Measurements from ENCODE around the gene UHRF2. TPM values are rescaled to one million over a fixed set of nuclear protein-coding genes. Genes with fewer than 3 reads are reported as not detected.

The UHRF2 gene
- total RNA-seq, 1 donor from 2014 or later = 59.4 TPM

DNA sequence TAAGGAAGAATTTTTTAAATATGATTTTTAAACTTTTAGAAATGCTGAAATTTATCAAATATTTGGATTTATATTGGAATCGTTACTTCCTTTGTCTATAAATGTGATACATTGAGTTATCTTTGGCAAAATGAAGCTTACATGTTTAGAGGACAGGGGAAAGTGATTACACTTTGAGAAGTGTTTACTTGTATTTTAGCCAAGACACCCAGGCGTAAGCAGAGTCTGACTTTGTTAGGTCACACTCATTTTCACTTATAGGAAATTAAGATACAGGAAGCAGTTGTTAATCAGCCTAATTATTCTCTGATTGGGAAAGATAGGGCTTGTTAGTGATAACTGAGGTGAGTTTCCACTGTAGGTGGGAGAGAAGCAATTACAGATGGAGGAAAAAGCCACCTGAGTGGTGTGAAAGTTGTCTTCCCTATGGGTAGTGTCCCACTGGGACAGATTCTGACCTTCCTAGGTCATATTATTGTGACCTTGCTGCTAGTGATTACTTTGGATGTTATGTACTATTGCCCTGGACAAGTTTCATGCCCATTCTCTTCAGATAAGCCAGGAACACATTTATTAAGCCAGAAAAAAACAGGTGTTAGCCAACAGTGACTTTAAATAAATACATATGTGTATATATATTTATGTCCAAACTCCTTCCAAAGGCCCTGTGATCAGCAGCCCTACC is 88.7 kb downstream of the UHRF2 start:
- Mint-ChIP-seq H3K4me3 (no peak overlapping the region), H3K27ac (ENCODE audit: unreplicated experiment) (no peak overlapping the region), H3K27me3 (ENCODE audit: low read depth) (no peaks in the 10 kb centered on the region), H3K9me3 (no peaks in the 10 kb centered on the region), H3K4me1 (no peaks in the 10 kb centered on the region), H3K36me3 (ENCODE audit: low read depth) (peaks cover 15% of the 10 kb centered on the region)
- no peak for DNase-seq (ENCODE audit: low read depth, low spot score)
- TF ChIP-seq, protein P1, sequence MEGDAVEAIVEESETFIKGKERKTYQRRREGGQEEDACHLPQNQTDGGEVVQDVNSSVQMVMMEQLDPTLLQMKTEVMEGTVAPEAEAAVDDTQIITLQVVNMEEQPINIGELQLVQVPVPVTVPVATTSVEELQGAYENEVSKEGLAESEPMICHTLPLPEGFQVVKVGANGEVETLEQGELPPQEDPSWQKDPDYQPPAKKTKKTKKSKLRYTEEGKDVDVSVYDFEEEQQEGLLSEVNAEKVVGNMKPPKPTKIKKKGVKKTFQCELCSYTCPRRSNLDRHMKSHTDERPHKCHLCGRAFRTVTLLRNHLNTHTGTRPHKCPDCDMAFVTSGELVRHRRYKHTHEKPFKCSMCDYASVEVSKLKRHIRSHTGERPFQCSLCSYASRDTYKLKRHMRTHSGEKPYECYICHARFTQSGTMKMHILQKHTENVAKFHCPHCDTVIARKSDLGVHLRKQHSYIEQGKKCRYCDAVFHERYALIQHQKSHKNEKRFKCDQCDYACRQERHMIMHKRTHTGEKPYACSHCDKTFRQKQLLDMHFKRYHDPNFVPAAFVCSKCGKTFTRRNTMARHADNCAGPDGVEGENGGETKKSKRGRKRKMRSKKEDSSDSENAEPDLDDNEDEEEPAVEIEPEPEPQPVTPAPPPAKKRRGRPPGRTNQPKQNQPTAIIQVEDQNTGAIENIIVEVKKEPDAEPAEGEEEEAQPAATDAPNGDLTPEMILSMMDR (conservative IDR thresholded peaks at IDR 0.05) = no peak

DNA sequence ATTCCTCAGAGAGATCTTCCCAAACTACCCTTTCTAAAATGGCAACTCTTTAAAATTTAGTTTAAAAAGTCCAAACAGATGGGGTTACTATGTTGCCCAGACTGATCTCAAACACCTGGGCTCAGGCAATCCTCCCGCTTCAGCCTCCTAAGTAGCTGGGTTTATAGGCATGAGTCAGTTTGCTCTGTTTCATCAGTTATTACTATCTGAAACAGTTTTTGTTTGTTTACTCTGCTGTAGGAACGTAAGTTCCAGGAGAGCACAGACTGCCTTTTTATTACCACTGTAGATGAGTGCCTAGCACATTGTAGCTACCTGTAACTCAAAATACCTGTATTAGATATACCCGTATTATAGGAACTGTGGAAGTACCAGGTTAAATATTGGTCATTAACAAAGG is 89.4 kb downstream of the UHRF2 start:
- peaks cover 16% of the 10 kb centered on the region for H3K36me3 Mint-ChIP-seq (ENCODE audit: low read depth)
- H3K27me3 Mint-ChIP-seq (ENCODE audit: low read depth) = no peaks in the 10 kb centered on the region
- no peak overlapping the region for H3K27ac Mint-ChIP-seq (ENCODE audit: unreplicated experiment)
- TF ChIP-seq, protein P1 (conservative IDR thresholded peaks at IDR 0.05) = no peak
- H3K9me3 Mint-ChIP-seq = no peaks in the 10 kb centered on the region
- H3K4me1 Mint-ChIP-seq = no peaks in the 10 kb centered on the region
- no peak for DNase-seq (ENCODE audit: low read depth, low spot score)
- no peak overlapping the region for H3K4me3 Mint-ChIP-seq

DNA sequence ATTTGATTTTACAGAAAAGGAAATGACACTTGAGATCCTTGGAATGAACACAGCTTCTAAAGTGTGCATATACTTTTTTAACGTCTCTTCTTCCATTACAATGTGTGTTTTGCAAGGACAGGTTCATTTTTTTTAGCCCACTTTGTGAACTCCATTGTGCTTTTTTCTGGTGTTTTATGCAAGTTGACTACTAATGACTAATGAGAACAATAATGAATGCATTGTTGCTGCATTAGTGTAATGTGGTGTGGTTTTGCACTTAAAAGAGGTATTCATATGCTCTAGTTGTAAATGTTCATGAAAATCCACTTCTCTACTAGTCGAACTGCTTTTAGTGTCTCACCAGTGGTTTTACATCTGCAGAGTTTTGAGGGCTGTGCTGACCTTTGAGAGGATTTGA is 93.6 kb downstream of the UHRF2 start:
- Mint-ChIP-seq H3K27me3 (ENCODE audit: low read depth) (no peaks in the 10 kb centered on the region), H3K9me3 (no peaks in the 10 kb centered on the region), H3K36me3 (ENCODE audit: low read depth) (peaks cover 33% of the 10 kb centered on the region), H3K27ac (ENCODE audit: unreplicated experiment) (no peak overlapping the region), H3K4me1 (no peaks in the 10 kb centered on the region), H3K4me3 (no peak overlapping the region)
- TF ChIP-seq, protein P1 (conservative IDR thresholded peaks at IDR 0.05) = no peak
- no peak for DNase-seq (ENCODE audit: low read depth, low spot score)

DNA sequence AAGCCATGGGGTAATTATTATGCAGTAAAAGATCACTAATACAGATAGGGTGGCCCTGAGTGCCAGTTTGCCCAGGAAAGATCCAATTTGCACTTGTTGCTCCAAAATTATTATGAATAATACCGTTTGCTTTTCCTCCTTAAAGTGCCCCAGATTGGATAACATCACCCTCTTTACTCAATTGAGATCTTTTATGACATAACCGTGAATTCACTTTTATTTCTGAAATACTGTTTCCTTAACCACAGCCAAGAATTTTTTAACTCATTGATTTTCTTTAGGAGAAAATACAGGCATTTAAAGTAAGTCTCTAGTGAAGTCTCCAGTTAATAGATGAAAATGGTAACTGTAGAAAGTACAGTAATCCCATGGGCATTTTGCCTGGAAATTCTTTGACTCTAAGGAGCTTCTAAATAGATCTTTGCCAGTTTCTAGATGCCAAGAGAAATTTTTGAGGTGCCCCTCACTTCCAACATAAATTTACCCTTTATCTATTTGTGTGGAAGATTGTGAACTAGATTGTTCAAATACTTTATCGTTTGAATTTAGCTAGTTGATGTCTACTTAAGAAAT is 99.2 kb downstream of the UHRF2 start:
- no peaks in the 10 kb centered on the region for H3K9me3 Mint-ChIP-seq
- H3K27me3 Mint-ChIP-seq (ENCODE audit: low read depth) = no peaks in the 10 kb centered on the region
- no peak overlapping the region for H3K4me3 Mint-ChIP-seq
- H3K27ac Mint-ChIP-seq (ENCODE audit: unreplicated experiment) = no peak overlapping the region
- no peaks in the 10 kb centered on the region for H3K4me1 Mint-ChIP-seq
- no peak for DNase-seq (ENCODE audit: low read depth, low spot score)
- H3K36me3 Mint-ChIP-seq (ENCODE audit: low read depth) = peaks cover 33% of the 10 kb centered on the region
- TF ChIP-seq, protein P1 (conservative IDR thresholded peaks at IDR 0.05) = no peak

DNA sequence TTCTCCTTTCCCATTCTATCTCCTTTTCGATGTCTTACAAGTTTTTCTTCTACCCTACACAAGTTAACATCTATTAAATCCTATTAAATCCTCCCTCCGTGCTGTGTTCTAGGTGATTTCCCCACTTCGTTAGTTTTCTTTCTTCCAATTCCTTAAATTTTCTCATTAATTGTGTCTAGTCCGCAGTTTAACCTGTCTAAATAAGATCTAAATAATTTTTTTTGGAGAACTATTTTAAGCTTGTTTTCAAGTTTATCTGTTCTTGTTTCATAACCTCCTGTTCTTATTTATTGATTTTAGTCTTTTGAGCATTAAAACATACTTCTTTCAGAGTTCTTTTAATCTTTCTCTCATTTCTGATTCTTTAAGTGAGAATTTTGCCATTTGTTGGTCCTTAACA is 109.3 kb downstream of the UHRF2 start:
- H3K27ac Mint-ChIP-seq (ENCODE audit: unreplicated experiment) = no peak overlapping the region
- TF ChIP-seq, protein P1 (conservative IDR thresholded peaks at IDR 0.05) = no peak
- no peaks in the 10 kb centered on the region for H3K9me3 Mint-ChIP-seq
- H3K27me3 Mint-ChIP-seq (ENCODE audit: low read depth) = no peaks in the 10 kb centered on the region
- no peak for DNase-seq (ENCODE audit: low read depth, low spot score)
- no peaks in the 10 kb centered on the region for H3K4me1 Mint-ChIP-seq
- H3K36me3 Mint-ChIP-seq (ENCODE audit: low read depth) = peaks cover 29% of the 10 kb centered on the region
- H3K4me3 Mint-ChIP-seq = no peak overlapping the region

All from neural crest cell (in vitro differentiated cells).